Left colon (tissue), 2 donors: ENCODE measurements around the gene NTSR1. TPM values are rescaled to one million over a fixed set of nuclear protein-coding genes. Genes with fewer than 3 reads are reported as not detected.

Experiments used
- total RNA-seq, 2 donors: library from RNA; stranded (reverse); fragmentation: NEBNext Ultra II Directional; extraction: Animal tissue kit (Norgen Biotek cat#: 25700); gene quantifications; one replicate each; pipeline ENCODE4 v1.2.1, GENCODE V29; 2021
- donor health status: DM: no; HTN: no; CAD: no.
- donor health status: DM: yes; HTN: yes; CAD: no.

Gene NTSR1
- total RNA-seq, 2 donors from 2014 or later = 2.3 TPM; not detected in 1

Other genes starting within 250 kb of the NTSR1 start
- not detected for gene GATA5, start 232.8 kb upstream of the NTSR1 start, total RNA-seq
- gene SLCO4A1, start 66.3 kb upstream of the NTSR1 start, total RNA-seq = 10 to 100 TPM; 15.0 to 22.2 TPM
- gene MRGBP, start 87.6 kb downstream of the NTSR1 start, total RNA-seq = 10 to 100 TPM in 1 of 2 donors, 1 to 10 TPM in 1; 8.1 to 10.6 TPM
- 10 to 100 TPM; 39.5 to 41.0 TPM for gene OGFR, start 96.0 kb downstream of the NTSR1 start, total RNA-seq
- gene COL9A3, start 108.2 kb downstream of the NTSR1 start, total RNA-seq = 1 to 10 TPM; 2.3 to 2.8 TPM
- gene TCFL5, start 153.0 kb downstream of the NTSR1 start, total RNA-seq = 1 to 10 TPM; 5.9 to 6.5 TPM
- 10 to 100 TPM; 50.5 to 55.3 TPM for gene DIDO1, start 217.7 kb downstream of the NTSR1 start, total RNA-seq
- 10 to 100 TPM; 30.7 to 37.7 TPM for gene GID8, start 229.3 kb downstream of the NTSR1 start, total RNA-seq
- gene SLC17A9, start 243.9 kb downstream of the NTSR1 start, total RNA-seq = 10 to 100 TPM; 17.7 to 28.1 TPM